HCT116 (cell line): Measurements from ENCODE around the gene NLRP1. TPM values are rescaled to one million over a fixed set of nuclear protein-coding genes. Genes with fewer than 3 reads are reported as not detected.

ENCODE experiments used
- ATAC-seq: fragments of 200-7000 bp; cut with Tn5 transposase; 2 replicates; pipeline ENCODE4 v1.9.1; 2020; ENCODE audit warnings: mild to moderate bottlenecking, moderate library complexity
- BruUV-seq: library from RNA; stranded (reverse); fragments of 400-500 nt; replicated peaks from 2 replicates; lab custom pipeline; 2021; lab: Mats Ljungman, UMichigan
- CTCF ChIA-PET: fragments of 300-600 bp; sonication (Branson Sonifier 250); formaldehyde crosslinking; loops from one replicate; lab custom pipeline; 2021; ENCODE audit warnings: antibody characterized with exemption; lab: Charles Lee
- POLR2A ChIA-PET: fragments of 300-600, 350-600 bp; sonication (Branson Sonifier 250); formaldehyde crosslinking; loops from one replicate; lab custom pipeline; 2021; ENCODE audit warnings: antibody characterized with exemption; lab: Charles Lee
- RAD21 ChIA-PET, 2 experiments: fragments of 300-600 bp; sonication (Branson Sonifier 250); formaldehyde crosslinking; loops; one replicate each; lab custom pipeline; 2023; ENCODE audit warnings: low total read pairs in 2 of 2; ENCODE audit not compliant: uncharacterized antibody in 2 of 2, unreplicated experiment in 2 of 2, low non-redundant PET in 1 of 2; lab: Charles Lee
- DNase-seq: peaks from one replicate; pipeline ENCODE4 v3.0.0-alpha.2; 2010; ENCODE audit warnings: low read depth, low spot score
- H2AFZ ChIP-seq: fragments of 200-600 bp; shearing (Covaris generic), sonication (generic); 2 replicates; pipeline ENCODE4 v1.6.1; 2017; ENCODE audit warnings: low read depth, mixed run types, mixed read lengths, antibody characterized with exemption, low read length; ENCODE audit not compliant: poor library complexity, severe bottlenecking
- H3K27ac ChIP-seq: 2 replicates; pipeline ENCODE4 v1.5.1; 2012; ENCODE audit warnings: low read depth, low read length
- H3K27me3 ChIP-seq: fragments of 200-600 bp; sonication (generic); 2 replicates; pipeline ENCODE4 v1.6.1; 2016; ENCODE audit warnings: mixed run types, low read length, mixed read lengths; ENCODE audit not compliant: insufficient read depth
- H3K36me3 ChIP-seq, 2 experiments: fragments of 200-500 bp in 1 of 2; fragments of 200-600 bp in 1 of 2; sonication (Bioruptor generic) in 1 of 2; sonication (generic) in 1 of 2; 2 replicates each; pipeline versions ENCODE4 v1.5.1 to v1.6.1; 2014 to 2016; ENCODE audit warnings: low read length in 2 of 2, inconsistent platforms in 1 of 2, mixed read lengths in 1 of 2, mixed run types in 1 of 2; ENCODE audit not compliant: insufficient read depth in 2 of 2, control insufficient read depth in 1 of 2
- H3K4me1 ChIP-seq, 2 experiments: fragments of 200-600 bp in 1 of 2; sonication (generic) in 1 of 2; 2 replicates each; pipeline versions ENCODE4 v1.5.1 to v1.6.1; 2012 to 2017; ENCODE audit warnings: low read length in 2 of 2, inconsistent platforms in 1 of 2, mild to moderate bottlenecking in 1 of 2, mixed read lengths in 1 of 2, mixed run types in 1 of 2, moderate library complexity in 1 of 2; ENCODE audit not compliant: insufficient read depth in 2 of 2, control insufficient read depth in 1 of 2
- H3K4me2 ChIP-seq: fragments of 200-600 bp; sonication (generic); 2 replicates; pipeline ENCODE4 v1.6.1; 2017; ENCODE audit warnings: mixed run types, low read length, mixed read lengths
- H3K4me3 ChIP-seq, 2 experiments: fragments of 200-600 bp in 1 of 2; sonication (generic) in 1 of 2; replicated peaks in 1 of 2; 2 replicates each; pipeline ENCODE4 v1.5.1; 2011 to 2016; ENCODE audit warnings: low read length in 2 of 2, control low read depth in 1 of 2, low read depth in 1 of 2, mild to moderate bottlenecking in 1 of 2, mixed read lengths in 1 of 2, mixed run types in 1 of 2
- H3K79me2 ChIP-seq: fragments of 200-600 bp; sonication (generic); 2 replicates; pipeline ENCODE4 v1.6.1; 2017; ENCODE audit warnings: mild to moderate bottlenecking, mixed run types, low read length, moderate library complexity, mixed read lengths; ENCODE audit not compliant: insufficient read depth
- H3K9ac ChIP-seq: fragments of 200-600 bp; sonication (generic); 2 replicates; pipeline ENCODE4 v1.6.1; 2016; ENCODE audit warnings: low read length, mixed read lengths
- H3K9me2 ChIP-seq: fragments of 200-600 bp; sonication (generic), shearing (Covaris generic); 2 replicates; pipeline ENCODE4 v1.6.1; 2017; ENCODE audit warnings: mixed run types, mild to moderate bottlenecking, moderate library complexity; ENCODE audit not compliant: insufficient read depth
- H3K9me3 ChIP-seq, 2 experiments: fragments of 200-500 bp in 1 of 2; fragments of 200-600 bp in 1 of 2; sonication (Bioruptor generic) in 1 of 2; sonication (generic) in 1 of 2; 2 replicates each; pipeline ENCODE4 v1.6.1; 2014 to 2017; ENCODE audit warnings: low read length in 2 of 2, mixed read lengths in 2 of 2, inconsistent platforms in 1 of 2, low read depth in 1 of 2, mild to moderate bottlenecking in 1 of 2, mixed run types in 1 of 2, moderate library complexity in 1 of 2; ENCODE audit not compliant: control insufficient read depth in 1 of 2, insufficient read depth in 1 of 2
- H4K20me1 ChIP-seq: fragments of 200-600 bp; sonication (generic), shearing (Covaris generic); 2 replicates; pipeline ENCODE4 v1.6.1; 2017; ENCODE audit warnings: mixed run types, mild to moderate bottlenecking, moderate library complexity; ENCODE audit not compliant: insufficient read depth
- EGR1 ChIP-seq: IDR thresholded peaks from 2 replicates; pipeline ENCODE4 v1.6.1; 2012; ENCODE audit warnings: low read depth
- EZH2phosphoT487 ChIP-seq: fragments of 200-600 bp; IDR thresholded peaks from 2 replicates; pipeline ENCODE4 v1.6.1; 2018; ENCODE audit warnings: antibody characterized with exemption, borderline replicate concordance
- SIN3A ChIP-seq: IDR thresholded peaks from 2 replicates; pipeline ENCODE4 v1.6.1; 2012; ENCODE audit warnings: low read depth
- SP1 ChIP-seq: IDR thresholded peaks from 2 replicates; pipeline ENCODE4 v1.6.1; 2012; ENCODE audit warnings: low read depth
- SRF ChIP-seq: IDR thresholded peaks from 2 replicates; pipeline ENCODE4 v1.6.1; 2012; ENCODE audit warnings: low read depth
- intact Hi-C: fragments of 100-400 bp; cut with micrococcal nuclease; formaldehyde crosslinking; loops from 2 replicates; pipeline ENCODE4 v1.10.0; 2022
- total RNA-seq: library from RNA; stranded (reverse); gene quantifications from one replicate; pipeline ENCODE4 v1.2.1, GENCODE V29; 2021; ENCODE audit not compliant: unreplicated experiment
- TF ChIP-seq, protein P1 (sequence below): IDR thresholded peaks from 2 replicates; pipeline ENCODE4 v1.6.1; 2012; ENCODE audit warnings: low read depth
- TF ChIP-seq, protein P2 (sequence below): IDR thresholded peaks from 2 replicates; pipeline ENCODE4 v1.6.1; 2012

NLRP1 gene
- total RNA-seq, 1 experiment from 2014 or later = 7.2 TPM

GRCh38 chr17:5500247-5500588 is 84.1 kb downstream of the NLRP1 start:
- Histone ChIP-seq H3K4me2 (no peak overlapping the region), H3K9me2 (no peaks in the 10 kb centered on the region), H2AFZ (no peak overlapping the region), H3K4me3 (no peak overlapping the region), H3K27me3 (no peaks in the 10 kb centered on the region), H4K20me1 (no peaks in the 10 kb centered on the region)
- intact Hi-C loops = no loop called here
- RAD21 ChIA-PET = no interaction called here
- BruUV-seq = no TSS peak
- POLR2A ChIA-PET = no interaction called here
- ATAC-seq = no peak
- DNase-seq = no peak
- CTCF ChIA-PET = no interaction called here
- no peak for TF ChIP-seq SP1
- no peak for TF ChIP-seq SRF
- no peak for TF ChIP-seq SIN3A
- TF ChIP-seq, protein P1, sequence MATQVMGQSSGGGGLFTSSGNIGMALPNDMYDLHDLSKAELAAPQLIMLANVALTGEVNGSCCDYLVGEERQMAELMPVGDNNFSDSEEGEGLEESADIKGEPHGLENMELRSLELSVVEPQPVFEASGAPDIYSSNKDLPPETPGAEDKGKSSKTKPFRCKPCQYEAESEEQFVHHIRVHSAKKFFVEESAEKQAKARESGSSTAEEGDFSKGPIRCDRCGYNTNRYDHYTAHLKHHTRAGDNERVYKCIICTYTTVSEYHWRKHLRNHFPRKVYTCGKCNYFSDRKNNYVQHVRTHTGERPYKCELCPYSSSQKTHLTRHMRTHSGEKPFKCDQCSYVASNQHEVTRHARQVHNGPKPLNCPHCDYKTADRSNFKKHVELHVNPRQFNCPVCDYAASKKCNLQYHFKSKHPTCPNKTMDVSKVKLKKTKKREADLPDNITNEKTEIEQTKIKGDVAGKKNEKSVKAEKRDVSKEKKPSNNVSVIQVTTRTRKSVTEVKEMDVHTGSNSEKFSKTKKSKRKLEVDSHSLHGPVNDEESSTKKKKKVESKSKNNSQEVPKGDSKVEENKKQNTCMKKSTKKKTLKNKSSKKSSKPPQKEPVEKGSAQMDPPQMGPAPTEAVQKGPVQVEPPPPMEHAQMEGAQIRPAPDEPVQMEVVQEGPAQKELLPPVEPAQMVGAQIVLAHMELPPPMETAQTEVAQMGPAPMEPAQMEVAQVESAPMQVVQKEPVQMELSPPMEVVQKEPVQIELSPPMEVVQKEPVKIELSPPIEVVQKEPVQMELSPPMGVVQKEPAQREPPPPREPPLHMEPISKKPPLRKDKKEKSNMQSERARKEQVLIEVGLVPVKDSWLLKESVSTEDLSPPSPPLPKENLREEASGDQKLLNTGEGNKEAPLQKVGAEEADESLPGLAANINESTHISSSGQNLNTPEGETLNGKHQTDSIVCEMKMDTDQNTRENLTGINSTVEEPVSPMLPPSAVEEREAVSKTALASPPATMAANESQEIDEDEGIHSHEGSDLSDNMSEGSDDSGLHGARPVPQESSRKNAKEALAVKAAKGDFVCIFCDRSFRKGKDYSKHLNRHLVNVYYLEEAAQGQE = no peak
- no peak for TF ChIP-seq EGR1
- TF ChIP-seq, protein P2, sequence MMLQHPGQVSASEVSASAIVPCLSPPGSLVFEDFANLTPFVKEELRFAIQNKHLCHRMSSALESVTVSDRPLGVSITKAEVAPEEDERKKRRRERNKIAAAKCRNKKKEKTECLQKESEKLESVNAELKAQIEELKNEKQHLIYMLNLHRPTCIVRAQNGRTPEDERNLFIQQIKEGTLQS = no peak
- no peak for TF ChIP-seq EZH2phosphoT487
- TF ChIP-seq, all 23 proteins: peak for 0
- Histone ChIP-seq H3K79me2 (no peaks in the 10 kb centered on the region), H3K9me3 (no peaks in the 10 kb centered on the region), H3K4me1 (no peaks in the 10 kb centered on the region), H3K36me3 (no peaks in the 10 kb centered on the region), H3K9ac (no peak overlapping the region), H3K27ac (no peak overlapping the region)
